ENCODE results near the gene KATNBL1. TPM values are rescaled to one million over a fixed set of nuclear protein-coding genes. Genes with fewer than 3 reads are reported as not detected.

Gene KATNBL1
- total RNA-seq, 1 experiment from 2014 or later = 46.8 TPM

DNA sequence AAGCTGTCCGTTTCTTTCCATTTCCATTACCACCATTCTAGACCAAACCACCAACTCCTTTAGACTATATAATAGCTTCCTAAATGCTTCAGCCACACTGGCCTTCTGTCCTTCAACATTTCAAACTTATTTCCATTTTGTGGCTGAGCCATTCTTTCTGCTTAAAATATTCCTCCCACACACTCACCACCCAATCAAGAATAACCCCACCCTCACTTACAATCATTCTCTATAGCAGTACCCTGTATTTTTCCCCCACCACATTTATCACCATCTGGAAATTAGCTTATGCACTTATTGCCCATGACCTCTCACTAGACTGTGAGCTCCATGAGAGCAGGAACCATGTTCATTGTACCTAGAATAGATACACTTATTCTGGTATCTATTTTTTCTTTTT, 6.6 kb downstream of the KATNBL1 start:
- Mint-ChIP-seq H3K4me1 (peaks cover 5% of the 10 kb centered on the region in 2 experiments), H3K27me3 (ENCODE audit: low read depth) (no peaks in the 10 kb centered on the region), H3K27ac (no peak overlapping the region; a peak in 2 of 7 replicates), H3K36me3 (ENCODE audit: insufficient read depth in 1 of 3, low read depth in 3 of 3) (peaks cover 30 to 55% (median 32%) of the 10 kb centered on the region in 3 experiments), H3K4me3 (no peak overlapping the region), H3K9me3 (peaks cover 4 to 6% of the 10 kb centered on the region in 2 experiments; a peak in 3 of 5 replicates)
- Histone ChIP-seq H2AK5ac (ENCODE audit: insufficient read length, low read length) (no peak overlapping the region), H3K23me2 (ENCODE audit: insufficient read length, low read depth, low read length, poor library complexity, severe bottlenecking) (no peaks in the 10 kb centered on the region), H3K79me2 (ENCODE audit: insufficient read depth, low read length) (peaks cover 29% of the 10 kb centered on the region), H3K79me1 (ENCODE audit: insufficient read depth, low read depth, low read length, poor library complexity, severe bottlenecking) (peaks cover 3% of the 10 kb centered on the region), H3K9ac (ENCODE audit: extremely low read depth, insufficient read length, low read length) (no peak overlapping the region), H2AFZ (ENCODE audit: low read length) (no peak overlapping the region), H3K56ac (ENCODE audit: insufficient read length, low read depth, low read length) (no peak overlapping the region), H3K14ac (ENCODE audit: insufficient read depth, low read length) (no peak overlapping the region), H2BK5ac (ENCODE audit: insufficient read length, low read length) (no peak overlapping the region), H2BK20ac (ENCODE audit: low read depth, low read length, poor library complexity, severe bottlenecking) (no peak overlapping the region), H3K27ac (ENCODE audit: insufficient read length, low read depth, low read length) (no peak overlapping the region), H3K23ac (ENCODE audit: insufficient read length, low read depth, low read length) (no peak overlapping the region), H3T11ph (ENCODE audit: low read length) (no peak overlapping the region), H4K91ac (ENCODE audit: insufficient read length, low read depth, low read length) (no peak overlapping the region), H2BK15ac (ENCODE audit: low read depth, low read length) (no peak overlapping the region), H4K20me1 (ENCODE audit: control insufficient read depth, insufficient read depth, insufficient read length) (no peaks in the 10 kb centered on the region), H4K8ac (replicated peaks; ENCODE audit: insufficient read length, low read depth, low read length) (no peak overlapping the region), H3K4me2 (ENCODE audit: insufficient read depth, insufficient read length, low read length) (no peak overlapping the region), H2BK12ac (ENCODE audit: insufficient read length, low read depth, low read length) (no peak overlapping the region), H2BK120ac (ENCODE audit: low read depth, low read length, poor library complexity, severe bottlenecking) (no peak overlapping the region), H3K4me1 (ENCODE audit: insufficient read depth, low read length) (no peaks in the 10 kb centered on the region), H3K18ac (ENCODE audit: insufficient read length, low read depth, low read length) (no peak overlapping the region), H4K5ac (ENCODE audit: insufficient read length, low read depth, low read length) (no peak overlapping the region), H3K4ac (ENCODE audit: low read depth, low read length) (no peak overlapping the region), H3K9me3 (ENCODE audit: control insufficient read depth, low read depth, low read length) (no peaks in the 10 kb centered on the region), H3K27me3 (ENCODE audit: insufficient read depth, low read length) (no peaks in the 10 kb centered on the region)
- DNase-seq = no peak
- WGBS (ENCODE audit: extremely low coverage, insufficient read length, low lambda C conversion rate) = no CpG with 5 or more reads among the region's 1 CpG
- TF ChIP-seq, protein P1, sequence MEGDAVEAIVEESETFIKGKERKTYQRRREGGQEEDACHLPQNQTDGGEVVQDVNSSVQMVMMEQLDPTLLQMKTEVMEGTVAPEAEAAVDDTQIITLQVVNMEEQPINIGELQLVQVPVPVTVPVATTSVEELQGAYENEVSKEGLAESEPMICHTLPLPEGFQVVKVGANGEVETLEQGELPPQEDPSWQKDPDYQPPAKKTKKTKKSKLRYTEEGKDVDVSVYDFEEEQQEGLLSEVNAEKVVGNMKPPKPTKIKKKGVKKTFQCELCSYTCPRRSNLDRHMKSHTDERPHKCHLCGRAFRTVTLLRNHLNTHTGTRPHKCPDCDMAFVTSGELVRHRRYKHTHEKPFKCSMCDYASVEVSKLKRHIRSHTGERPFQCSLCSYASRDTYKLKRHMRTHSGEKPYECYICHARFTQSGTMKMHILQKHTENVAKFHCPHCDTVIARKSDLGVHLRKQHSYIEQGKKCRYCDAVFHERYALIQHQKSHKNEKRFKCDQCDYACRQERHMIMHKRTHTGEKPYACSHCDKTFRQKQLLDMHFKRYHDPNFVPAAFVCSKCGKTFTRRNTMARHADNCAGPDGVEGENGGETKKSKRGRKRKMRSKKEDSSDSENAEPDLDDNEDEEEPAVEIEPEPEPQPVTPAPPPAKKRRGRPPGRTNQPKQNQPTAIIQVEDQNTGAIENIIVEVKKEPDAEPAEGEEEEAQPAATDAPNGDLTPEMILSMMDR (conservative IDR thresholded peaks at IDR 0.05) = no peak

Data from H9 (cell line).